ENCODE measurements around the gene MCEMP1.
"Not testable (repeated sequence)": the region's sequence is repeated elsewhere in the genome, so short reads cannot be mapped to it uniquely, and the experiment has no call there.

MCEMP1 gene

DNA sequence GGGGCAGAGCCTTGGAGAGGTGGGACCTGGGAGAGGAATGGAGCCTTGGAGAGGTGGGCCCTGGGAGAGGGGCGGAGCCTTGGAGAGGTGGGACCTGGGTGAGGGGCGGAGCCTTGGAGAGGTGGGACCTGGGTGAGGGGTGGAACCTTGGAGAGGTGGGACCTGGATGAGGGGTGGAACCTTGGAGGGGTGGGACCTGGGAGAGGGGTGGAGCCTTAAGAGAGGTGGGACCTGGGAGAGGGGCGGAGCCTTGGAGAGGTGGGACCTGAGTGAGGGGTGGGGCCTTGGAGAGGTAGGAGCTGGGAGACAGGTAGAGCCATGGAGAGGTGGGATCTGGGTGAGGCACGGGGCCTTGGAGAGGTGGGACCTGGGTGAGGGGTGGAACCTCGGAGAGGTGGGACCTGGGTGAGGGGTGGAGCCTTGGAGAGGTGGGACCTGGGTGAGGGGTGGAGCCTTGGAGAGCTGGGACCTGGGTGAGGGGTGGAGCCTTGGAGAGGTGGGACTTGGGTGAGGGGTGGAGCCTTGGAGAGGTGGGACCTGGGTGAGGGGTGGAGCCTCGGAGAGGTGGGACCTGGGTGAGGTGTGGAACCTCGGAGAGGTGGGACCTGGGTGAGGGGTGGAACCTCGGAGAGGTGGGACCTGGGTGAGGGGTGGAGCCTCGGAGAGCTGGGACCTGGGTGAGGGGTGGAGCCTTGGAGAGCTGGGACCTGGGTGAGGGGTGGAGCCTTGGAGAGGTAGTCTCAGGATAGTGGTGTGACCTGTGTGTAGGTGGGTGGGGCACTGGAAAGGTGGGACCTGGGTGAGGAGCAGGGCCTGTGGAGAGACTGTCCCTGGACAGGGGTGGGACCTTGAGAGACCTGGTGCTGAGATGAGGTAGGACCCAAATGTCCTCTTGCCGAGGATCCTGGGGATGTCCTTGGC, 33.0 kb upstream of the MCEMP1 start:
- not testable (repeated sequence) for DNase-seq

GRCh38 chr19:7644550-7644877, 32.4 kb upstream of the MCEMP1 start:
- DNase-seq = no peak

DNA sequence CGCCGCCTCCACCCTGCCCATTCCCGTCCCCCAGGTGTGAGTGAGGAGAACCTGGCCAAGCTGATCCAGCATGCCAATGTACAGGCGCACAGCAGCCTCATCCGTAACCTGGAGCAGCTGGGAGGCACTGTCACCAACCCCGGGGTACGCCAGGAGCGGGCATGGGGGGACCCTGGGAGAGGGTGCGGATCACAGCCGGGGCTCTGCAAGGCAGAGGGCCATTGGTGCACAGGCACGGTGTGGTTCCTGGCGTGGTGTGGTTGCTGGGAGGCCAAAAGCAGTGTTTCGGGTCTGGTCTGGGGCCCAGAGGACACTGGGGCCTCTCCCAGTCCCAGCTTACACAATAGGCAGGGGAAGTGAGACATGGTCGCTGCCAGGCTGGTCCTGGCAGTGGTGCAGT, 31.7 kb upstream of the MCEMP1 start:
- peak; percentile 57 for DNase-seq

GRCh38 chr19:7645656-7646425, 31.0 kb upstream of the MCEMP1 start:
- no peak for DNase-seq

- DNase-seq = no peak
Observed at GRCh38 chr19:7646426-7646700, 30.5 kb upstream of the MCEMP1 start.

DNA sequence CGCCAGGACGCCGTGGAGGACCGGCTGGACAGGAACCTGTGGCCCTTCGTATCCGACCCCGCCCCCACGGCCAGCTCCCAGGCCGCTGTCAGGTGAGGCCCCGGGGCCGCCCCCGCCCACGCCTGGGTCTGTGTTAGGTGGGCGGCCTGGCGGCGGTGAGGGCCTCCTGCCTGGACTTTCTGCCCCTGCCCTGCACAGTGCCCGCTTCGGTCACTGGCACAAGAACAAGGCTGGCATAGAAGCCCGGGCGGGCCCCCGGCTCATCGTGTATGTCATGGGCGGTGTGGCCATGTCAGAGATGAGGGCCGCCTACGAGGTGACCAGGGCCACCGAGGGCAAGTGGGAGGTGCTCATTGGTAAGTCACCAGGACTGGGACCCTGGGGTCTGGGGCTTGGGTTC, 29.7 kb upstream of the MCEMP1 start:
- no peak for DNase-seq

GRCh38 chr19:7648265-7649014, 28.4 kb upstream of the MCEMP1 start:
- DNase-seq = no peak

GRCh38 chr19:7650148-7650547, 26.7 kb upstream of the MCEMP1 start:
- DNase-seq = no peak

DNA sequence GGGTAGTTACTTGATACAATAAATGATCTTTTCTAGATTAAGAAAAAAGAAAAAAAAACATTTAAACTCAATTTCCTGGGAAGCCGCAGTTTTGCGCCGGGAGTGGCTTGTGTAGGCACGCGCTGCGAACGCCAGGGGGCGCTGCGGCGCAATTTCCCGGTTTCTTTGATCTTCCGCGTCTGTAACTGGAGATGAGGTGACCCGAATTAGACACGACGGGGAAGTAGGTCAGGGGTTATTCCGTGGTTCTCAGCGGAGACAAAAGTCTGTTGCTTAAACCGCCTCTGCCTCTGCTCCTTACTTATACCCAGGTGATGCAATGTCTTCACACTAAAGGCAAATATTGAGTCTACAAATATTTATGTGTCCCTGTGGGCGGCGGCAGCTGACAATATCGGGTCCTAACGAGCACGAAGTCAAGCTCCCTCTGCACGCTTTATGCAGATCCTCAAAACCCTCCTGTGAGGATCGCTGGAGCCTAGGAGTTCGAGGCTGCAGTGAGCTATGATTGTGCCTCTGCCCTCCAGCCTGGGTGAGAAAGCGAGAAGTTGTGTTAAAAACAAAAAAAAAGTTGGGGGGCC, 24.7 kb upstream of the MCEMP1 start:
- peak; percentile 97 for DNase-seq

GRCh38 chr19:7654401-7654800, 22.5 kb upstream of the MCEMP1 start:
- DNase-seq = no peak

GRCh38 chr19:7655581-7655980, 21.3 kb upstream of the MCEMP1 start:
- DNase-seq = peak; percentile 90

DNA sequence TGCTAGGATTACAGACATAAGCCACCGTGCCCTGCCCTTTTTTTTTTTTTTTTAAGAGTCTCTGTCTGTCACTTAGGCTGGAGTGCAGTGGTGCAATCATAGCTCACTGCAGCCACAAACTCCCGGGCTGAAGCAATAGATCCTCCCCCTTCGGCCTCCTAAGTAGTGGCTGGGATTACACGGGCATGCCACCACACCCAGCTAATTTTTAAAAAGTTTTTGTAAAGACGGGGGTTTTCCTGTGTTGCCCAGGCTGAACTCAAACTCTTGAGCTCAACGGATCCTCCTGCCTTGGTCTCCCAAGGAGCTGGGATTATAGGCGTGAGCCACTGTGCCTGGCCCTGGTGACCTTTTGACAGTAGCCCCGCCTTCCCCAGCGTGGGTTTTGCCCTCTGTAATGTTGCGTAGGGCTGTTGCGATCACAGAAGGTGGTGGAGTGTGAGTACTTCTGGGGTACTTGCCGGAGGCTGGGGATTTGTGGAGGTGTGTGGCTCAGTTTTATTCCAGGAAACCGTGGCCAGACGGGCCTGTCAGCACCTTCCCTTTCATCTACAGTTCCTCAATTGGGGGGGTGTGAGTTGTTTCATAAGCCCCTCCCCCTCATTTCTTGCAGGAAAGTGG, 19.6 kb upstream of the MCEMP1 start:
- peak; percentile 94 for DNase-seq

DNA sequence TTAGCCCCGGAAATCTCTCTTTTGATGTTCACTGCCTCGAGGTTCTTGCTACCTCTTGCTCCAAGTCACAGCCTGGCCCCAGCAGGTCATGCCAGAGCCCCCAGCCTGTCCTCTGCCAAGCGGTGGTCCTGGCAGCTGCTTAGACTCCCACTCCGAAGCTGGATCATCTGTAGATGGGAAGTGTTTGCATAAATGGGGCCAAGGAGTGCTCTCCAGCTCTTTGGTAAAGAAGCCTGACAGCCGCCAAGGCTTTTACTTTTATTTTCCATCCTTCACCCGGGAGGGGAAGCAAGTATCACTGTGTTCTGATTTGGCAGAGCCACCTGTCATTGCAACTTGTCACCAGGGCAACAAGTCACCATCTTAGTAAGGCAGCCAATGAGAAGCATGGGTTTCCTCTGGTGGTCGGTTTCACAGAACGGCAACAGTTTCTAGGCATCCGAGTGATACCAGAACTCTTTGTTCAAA, 18.6 kb upstream of the MCEMP1 start:
- peak; percentile 88 for DNase-seq

DNA sequence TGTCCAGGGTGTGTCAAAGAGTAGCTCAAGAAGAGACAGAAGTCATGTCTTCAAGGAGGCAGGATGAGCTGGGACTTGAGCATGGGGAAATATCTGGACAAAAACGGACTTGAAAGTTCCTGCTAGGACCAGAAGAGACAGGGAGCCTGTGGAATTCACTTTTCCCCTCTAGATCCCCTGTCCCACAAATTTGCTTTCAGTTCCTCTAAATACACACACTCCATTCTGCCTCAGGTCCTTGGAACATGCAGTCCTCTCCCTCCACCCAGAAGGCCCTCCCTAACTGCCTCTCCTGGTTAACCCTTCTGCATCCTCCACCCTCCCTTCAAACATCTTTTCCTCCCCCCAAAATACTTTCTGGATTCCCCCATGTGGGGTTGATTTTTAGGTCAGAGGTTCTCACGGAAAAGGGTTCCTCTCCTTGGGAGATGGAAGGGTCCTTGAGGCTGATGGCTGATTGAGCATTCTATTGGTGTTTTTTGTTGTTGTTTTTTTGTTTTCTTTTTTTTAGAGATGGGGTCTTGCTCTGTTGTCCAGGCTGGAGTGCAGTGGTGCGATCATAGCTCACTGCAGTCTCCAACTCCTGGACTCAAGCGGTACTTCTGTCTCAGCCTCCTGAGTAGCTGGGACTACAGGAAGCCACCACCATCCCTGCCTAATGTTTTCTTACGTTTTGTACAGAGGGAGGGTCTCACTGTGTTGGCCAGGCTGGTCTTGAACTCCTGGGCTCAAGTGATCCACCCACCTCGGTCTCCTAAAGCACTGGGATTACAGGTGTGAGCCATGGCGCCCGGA, 14.9 kb upstream of the MCEMP1 start:
- no peak for DNase-seq

DNA sequence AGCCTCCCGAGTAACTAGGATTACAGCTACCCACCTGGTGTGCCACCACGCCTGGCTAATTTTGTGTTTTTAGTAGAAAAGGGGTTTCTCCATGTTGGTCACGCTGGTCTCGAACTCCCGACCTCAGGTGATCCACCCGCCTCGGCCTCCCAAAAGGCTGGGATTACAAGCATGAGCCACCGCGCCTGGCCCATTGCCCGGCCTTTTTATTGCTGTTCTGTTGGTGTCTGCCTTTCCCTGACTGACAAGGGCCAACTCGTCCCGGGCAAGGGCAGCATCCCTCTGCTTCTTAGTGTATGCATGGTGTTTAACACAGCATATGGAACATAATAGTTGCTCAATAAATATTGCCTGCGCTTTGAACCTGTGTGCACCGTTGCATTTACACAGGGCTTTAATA, 14.2 kb upstream of the MCEMP1 start:
- DNase-seq = no peak

DNA sequence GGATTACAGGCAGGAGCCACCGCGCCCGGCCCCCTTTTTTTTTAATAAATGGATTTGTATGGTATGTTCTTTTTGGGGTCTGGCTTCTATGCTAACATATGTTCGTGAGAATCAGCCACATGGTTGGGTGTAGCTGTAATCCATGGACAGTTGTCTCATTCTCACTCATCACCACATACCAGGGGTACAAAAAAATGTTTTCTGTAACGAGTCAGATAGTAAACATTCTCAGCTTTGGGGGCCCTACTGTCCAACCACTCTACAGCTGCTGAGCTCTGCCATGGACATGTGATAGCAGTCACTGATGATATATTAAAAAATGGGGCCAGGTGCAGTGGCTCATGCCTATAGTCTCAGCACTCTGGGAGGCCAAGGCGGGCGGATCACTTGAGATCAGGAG, 13.2 kb upstream of the MCEMP1 start:
- no peak for DNase-seq

- no peak for DNase-seq
Observed at GRCh38 chr19:7665076-7665475, 11.8 kb upstream of the MCEMP1 start.

GRCh38 chr19:7668842-7669241, 8.0 kb upstream of the MCEMP1 start, which contains the start of gene RETN:
Gene RETN, plus strand, starts transcription at chr19:7669049. Its CDS starts 278 bp downstream, at chr19:7669327.
- no peak for DNase-seq

GRCh38 chr19:7669641-7670040, 7.2 kb upstream of the MCEMP1 start:
- no peak for DNase-seq

DNA sequence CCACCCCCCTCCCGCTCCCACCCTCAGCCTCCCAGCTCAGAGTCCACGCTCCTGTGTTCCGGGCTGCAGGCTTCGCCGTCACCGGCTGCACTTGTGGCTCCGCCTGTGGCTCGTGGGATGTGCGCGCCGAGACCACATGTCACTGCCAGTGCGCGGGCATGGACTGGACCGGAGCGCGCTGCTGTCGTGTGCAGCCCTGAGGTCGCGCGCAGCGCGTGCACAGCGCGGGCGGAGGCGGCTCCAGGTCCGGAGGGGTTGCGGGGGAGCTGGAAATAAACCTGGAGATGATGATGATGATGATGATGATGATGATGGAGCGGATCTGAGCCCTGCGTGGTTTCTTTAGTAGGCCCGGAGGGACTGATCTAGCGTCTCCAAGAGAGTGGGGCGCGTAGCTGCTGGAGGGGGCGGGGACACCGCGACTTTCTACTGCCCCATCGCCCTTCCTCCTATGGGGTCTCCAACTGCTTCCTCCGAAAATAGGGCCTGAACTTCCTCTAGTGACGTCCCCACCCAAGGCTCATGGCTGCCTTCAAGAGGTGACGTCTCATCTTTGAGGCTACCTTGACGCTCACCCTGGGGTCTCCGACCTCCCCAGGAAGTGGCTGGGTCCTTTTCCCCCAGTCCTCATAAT, 6.6 kb upstream of the MCEMP1 start:
- DNase-seq = peak; percentile 42

DNA sequence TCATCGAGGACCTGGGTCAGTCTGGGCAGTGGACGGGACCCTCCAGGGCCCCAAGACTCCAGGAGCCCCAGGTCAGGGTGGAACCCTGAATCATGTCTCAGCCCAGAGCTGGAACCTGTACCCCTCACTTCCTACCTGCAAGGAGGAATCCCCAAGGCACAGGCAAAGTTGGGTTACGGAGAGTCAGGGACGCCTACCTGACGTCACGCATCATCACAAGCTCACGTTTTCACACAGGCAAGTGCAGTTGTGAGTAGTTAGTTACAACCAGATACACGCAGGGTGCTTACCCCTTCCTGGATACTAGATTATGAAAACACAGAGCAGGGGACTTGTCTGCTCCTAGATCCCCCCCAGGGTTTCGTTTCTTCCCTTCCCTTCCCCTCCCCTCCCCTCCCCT, 6.1 kb upstream of the MCEMP1 start:
- no peak for DNase-seq

Measured in suppressor macrophage treated with lipopolysaccharide for 4 hours (primary cell).